Measurements from ENCODE around the gene LRRC74A. TPM values are rescaled to one million over a fixed set of nuclear protein-coding genes. Genes with fewer than 3 reads are reported as not detected.

The LRRC74A gene
- total RNA-seq, 1 donor from 2014 or later, result not detected

GRCh38 chr14:76861574-76862255 is 35.5 kb downstream of the LRRC74A start:
- DNase-seq (ENCODE audit: low spot score), result no peak
- H3K36me3 Mint-ChIP-seq (ENCODE audit: low read depth), result no peaks in the 10 kb centered on the region
- TF ChIP-seq CTCF (IDR thresholded peaks at IDR 0.05), result no peak
- H3K27ac Mint-ChIP-seq (ENCODE audit: unreplicated experiment), result no peak overlapping the region
- no peaks in the 10 kb centered on the region for H3K9me3 Mint-ChIP-seq (ENCODE audit: low read depth)
- no peak overlapping the region for H3K4me3 Mint-ChIP-seq (ENCODE audit: unreplicated experiment)
- peaks cover 10% of the 10 kb centered on the region for H3K4me1 Mint-ChIP-seq (ENCODE audit: low read depth)
- peaks cover 39% of the 10 kb centered on the region for H3K27me3 Mint-ChIP-seq (ENCODE audit: low read depth)

GRCh38 chr14:76862546-76863282 is 36.5 kb downstream of the LRRC74A start:
- no peak overlapping the region for H3K27ac Mint-ChIP-seq (ENCODE audit: unreplicated experiment)

GRCh38 chr14:76863724-76864407 is 37.7 kb downstream of the LRRC74A start:
- peak overlapping the region; percentile 5 for H3K4me3 Mint-ChIP-seq (ENCODE audit: unreplicated experiment)
- no peak for DNase-seq (ENCODE audit: low spot score)
- peaks cover 10% of the 10 kb centered on the region for H3K4me1 Mint-ChIP-seq (ENCODE audit: low read depth)
- peaks cover 31% of the 10 kb centered on the region for H3K27me3 Mint-ChIP-seq (ENCODE audit: low read depth)
- H3K9me3 Mint-ChIP-seq (ENCODE audit: low read depth), result no peaks in the 10 kb centered on the region
- H3K27ac Mint-ChIP-seq (ENCODE audit: unreplicated experiment), result no peak overlapping the region
- H3K36me3 Mint-ChIP-seq (ENCODE audit: low read depth), result no peaks in the 10 kb centered on the region
- no peak for TF ChIP-seq CTCF (IDR thresholded peaks at IDR 0.05)

More at GRCh38 chr14:76862546-76863282, 36.5 kb downstream of the LRRC74A start:
- Mint-ChIP-seq H3K9me3 (ENCODE audit: low read depth) (no peaks in the 10 kb centered on the region), H3K36me3 (ENCODE audit: low read depth) (no peaks in the 10 kb centered on the region), H3K4me1 (ENCODE audit: low read depth) (peaks cover 10% of the 10 kb centered on the region), H3K27me3 (ENCODE audit: low read depth) (peaks cover 31% of the 10 kb centered on the region), H3K4me3 (ENCODE audit: unreplicated experiment) (no peak overlapping the region)
- DNase-seq (ENCODE audit: low spot score), result no peak
- no peak for TF ChIP-seq CTCF (IDR thresholded peaks at IDR 0.05)

GRCh38 chr14:76866456-76866855 is 40.2 kb downstream of the LRRC74A start:
- H3K9me3 Mint-ChIP-seq (ENCODE audit: low read depth), result no peaks in the 10 kb centered on the region

More at GRCh38 chr14:76866456-76866855, 40.2 kb downstream of the LRRC74A start:
- H3K27ac Mint-ChIP-seq (ENCODE audit: unreplicated experiment), result no peak overlapping the region
- H3K27me3 Mint-ChIP-seq (ENCODE audit: low read depth), result peaks cover 28% of the 10 kb centered on the region
- H3K36me3 Mint-ChIP-seq (ENCODE audit: low read depth), result no peaks in the 10 kb centered on the region
- DNase-seq (ENCODE audit: low spot score), result no peak
- TF ChIP-seq CTCF (IDR thresholded peaks at IDR 0.05), result no peak
- H3K4me3 Mint-ChIP-seq (ENCODE audit: unreplicated experiment), result no peak overlapping the region
- H3K4me1 Mint-ChIP-seq (ENCODE audit: low read depth), result peaks cover 10% of the 10 kb centered on the region

Measured in chondrocyte (in vitro differentiated cells).